SK-N-SH (cell line): ENCODE measurements around the gene AP1S3.

Source experiments
- CHD2 ChIP-seq: fragments of 150-350 bp; IDR thresholded peaks from 2 replicates; pipeline ENCODE4 v1.6.1; 2018; ENCODE audit warnings: low read length; ENCODE audit not compliant: partially characterized antibody
- CTCF ChIP-seq: fragments of 200-600 bp; sonication (generic); IDR thresholded peaks from 2 replicates; pipeline ENCODE4 v1.6.1; 2017; ENCODE audit warnings: antibody characterized with exemption, mild to moderate bottlenecking, moderate library complexity
- EZH2phosphoT487 ChIP-seq: fragments of 200-600 bp; sonication (generic); IDR thresholded peaks from 2 replicates; pipeline ENCODE4 v1.6.1; 2017; ENCODE audit warnings: low read depth, mixed run types, mild to moderate bottlenecking, antibody characterized with exemption, moderate library complexity, borderline replicate concordance
- MAX ChIP-seq: IDR thresholded peaks from 2 replicates; pipeline ENCODE4 v1.4.0; 2012; ENCODE audit warnings: low read depth
- MEF2A ChIP-seq: IDR thresholded peaks from 2 replicates; pipeline ENCODE4 v1.4.0; 2012; ENCODE audit warnings: low read depth, borderline replicate concordance
- NFIC ChIP-seq: IDR thresholded peaks from 2 replicates; pipeline ENCODE4 v1.4.0; 2012; ENCODE audit warnings: borderline replicate concordance
- POLR2AphosphoS5 ChIP-seq: IDR thresholded peaks from 2 replicates; pipeline ENCODE4 v1.6.1; 2012; ENCODE audit warnings: low read depth, low read length
- RAD21 ChIP-seq: IDR thresholded peaks from 2 replicates; pipeline ENCODE4 v1.6.1; 2012; ENCODE audit warnings: mild to moderate bottlenecking, low read length
- RXRA ChIP-seq: IDR thresholded peaks from 2 replicates; pipeline ENCODE4 v1.4.0; 2012; ENCODE audit warnings: low read depth, mild to moderate bottlenecking, borderline replicate concordance
- TAF1 ChIP-seq: IDR thresholded peaks from 2 replicates; pipeline ENCODE4 v1.6.1; 2012; ENCODE audit warnings: low read depth, mild to moderate bottlenecking, low read length, moderate library complexity, borderline replicate concordance

GRCh38 chr2:223865907-223866508 lies 28.6 kb upstream of the AP1S3 start:
- TF ChIP-seq MAX (no peak), RAD21 (no peak), EZH2phosphoT487 (no peak), TAF1 (no peak), CHD2 (no peak), CTCF (no peak), RXRA (no peak), POLR2AphosphoS5 (no peak), NFIC (no peak), MEF2A (no peak)
